ENCODE measurements around the gene RNF222.

RNF222 gene

GRCh38 chr17:8412089-8412488 is 14.5 kb upstream of the RNF222 start:
- no peaks in the 10 kb centered on the region for H3K9me3 ChIP-seq (ENCODE audit: insufficient read depth, low read depth, low read length)
- H3K79me2 ChIP-seq (ENCODE audit: insufficient read depth, low read length), result no peaks in the 10 kb centered on the region
- no peak overlapping the region for H3K9ac ChIP-seq (ENCODE audit: low read depth, low read length, poor library complexity, severe bottlenecking)
- no peak overlapping the region for H2AFZ ChIP-seq (ENCODE audit: low read length)
- H3K4me1 ChIP-seq (ENCODE audit: insufficient read depth, low read length, poor library complexity, severe bottlenecking), result peaks cover 10% of the 10 kb centered on the region
- no peaks in the 10 kb centered on the region for H3F3A ChIP-seq (ENCODE audit: low read depth)
- TF ChIP-seq, protein P1, sequence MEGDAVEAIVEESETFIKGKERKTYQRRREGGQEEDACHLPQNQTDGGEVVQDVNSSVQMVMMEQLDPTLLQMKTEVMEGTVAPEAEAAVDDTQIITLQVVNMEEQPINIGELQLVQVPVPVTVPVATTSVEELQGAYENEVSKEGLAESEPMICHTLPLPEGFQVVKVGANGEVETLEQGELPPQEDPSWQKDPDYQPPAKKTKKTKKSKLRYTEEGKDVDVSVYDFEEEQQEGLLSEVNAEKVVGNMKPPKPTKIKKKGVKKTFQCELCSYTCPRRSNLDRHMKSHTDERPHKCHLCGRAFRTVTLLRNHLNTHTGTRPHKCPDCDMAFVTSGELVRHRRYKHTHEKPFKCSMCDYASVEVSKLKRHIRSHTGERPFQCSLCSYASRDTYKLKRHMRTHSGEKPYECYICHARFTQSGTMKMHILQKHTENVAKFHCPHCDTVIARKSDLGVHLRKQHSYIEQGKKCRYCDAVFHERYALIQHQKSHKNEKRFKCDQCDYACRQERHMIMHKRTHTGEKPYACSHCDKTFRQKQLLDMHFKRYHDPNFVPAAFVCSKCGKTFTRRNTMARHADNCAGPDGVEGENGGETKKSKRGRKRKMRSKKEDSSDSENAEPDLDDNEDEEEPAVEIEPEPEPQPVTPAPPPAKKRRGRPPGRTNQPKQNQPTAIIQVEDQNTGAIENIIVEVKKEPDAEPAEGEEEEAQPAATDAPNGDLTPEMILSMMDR (conservative IDR thresholded peaks at IDR 0.05; ENCODE audit: low read length), result no peak
- TF ChIP-seq EZH2phosphoT487 (IDR thresholded peaks at IDR 0.05; ENCODE audit: borderline replicate concordance), result no peak
- H4K20me1 ChIP-seq (ENCODE audit: insufficient read depth, low read length, poor library complexity, severe bottlenecking), result no peaks in the 10 kb centered on the region
- no peaks in the 10 kb centered on the region for H3K36me3 ChIP-seq (ENCODE audit: insufficient read depth, low read length)
- no peak overlapping the region for H3K4me2 ChIP-seq (ENCODE audit: low read depth, low read length, poor library complexity, severe bottlenecking)
- H3K4me3 ChIP-seq (ENCODE audit: low read length, poor library complexity, severe bottlenecking), result no peak overlapping the region
- H3K9me2 ChIP-seq (replicated peaks; ENCODE audit: low read depth, low read length), result no peaks in the 10 kb centered on the region
- H3K27me3 ChIP-seq (ENCODE audit: insufficient read depth, low read length, poor library complexity, severe bottlenecking), result no peaks in the 10 kb centered on the region

DNA sequence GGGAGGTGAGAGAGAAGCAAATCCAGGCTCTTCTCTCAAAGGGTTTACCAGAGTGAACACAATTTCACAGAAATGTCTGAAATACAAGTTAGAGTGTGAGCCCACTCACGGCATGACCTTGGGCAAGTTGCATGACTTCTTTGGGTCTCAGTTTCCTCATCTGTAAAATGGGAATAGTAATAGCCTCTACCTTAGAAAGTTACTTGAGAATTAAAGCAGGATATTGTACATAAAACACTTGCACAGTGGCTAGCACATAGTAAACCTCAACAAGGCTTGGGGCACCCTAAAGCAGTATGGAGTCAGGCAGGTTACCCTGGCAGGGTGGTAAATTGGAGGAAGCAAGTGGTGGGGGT is 13.2 kb upstream of the RNF222 start:
- Histone ChIP-seq H3K79me2 (ENCODE audit: insufficient read depth, low read length) (no peaks in the 10 kb centered on the region), H3K9ac (ENCODE audit: low read depth, low read length, poor library complexity, severe bottlenecking) (no peak overlapping the region), H3K9me2 (replicated peaks; ENCODE audit: low read depth, low read length) (no peaks in the 10 kb centered on the region), H3K4me2 (ENCODE audit: low read depth, low read length, poor library complexity, severe bottlenecking) (no peak overlapping the region), H4K20me1 (ENCODE audit: insufficient read depth, low read length, poor library complexity, severe bottlenecking) (no peaks in the 10 kb centered on the region), H3K4me1 (ENCODE audit: insufficient read depth, low read length, poor library complexity, severe bottlenecking) (peaks cover 10% of the 10 kb centered on the region), H3F3A (ENCODE audit: low read depth) (no peaks in the 10 kb centered on the region), H3K4me3 (ENCODE audit: low read length, poor library complexity, severe bottlenecking) (no peak overlapping the region), H2AFZ (ENCODE audit: low read length) (no peak overlapping the region), H3K36me3 (ENCODE audit: insufficient read depth, low read length) (no peaks in the 10 kb centered on the region), H3K27me3 (ENCODE audit: insufficient read depth, low read length, poor library complexity, severe bottlenecking) (no peaks in the 10 kb centered on the region), H3K9me3 (ENCODE audit: insufficient read depth, low read depth, low read length) (no peaks in the 10 kb centered on the region)
- TF ChIP-seq, protein P1 (conservative IDR thresholded peaks at IDR 0.05; ENCODE audit: low read length), result no peak
- TF ChIP-seq EZH2phosphoT487 (IDR thresholded peaks at IDR 0.05; ENCODE audit: borderline replicate concordance), result no peak

GRCh38 chr17:8409966-8410882 is 12.6 kb upstream of the RNF222 start:
- Histone ChIP-seq H3K4me1 (ENCODE audit: insufficient read depth, low read length, poor library complexity, severe bottlenecking) (peaks cover 10% of the 10 kb centered on the region), H2AFZ (ENCODE audit: low read length) (0 out of 2 replicates have a peak overlapping the region, but pooled peaks have one; percentile 30), H3K9me3 (ENCODE audit: insufficient read depth, low read depth, low read length) (no peaks in the 10 kb centered on the region), H3K4me2 (ENCODE audit: low read depth, low read length, poor library complexity, severe bottlenecking) (peak overlapping the region; percentile 6), H3K36me3 (ENCODE audit: insufficient read depth, low read length) (no peaks in the 10 kb centered on the region), H3K27me3 (ENCODE audit: insufficient read depth, low read length, poor library complexity, severe bottlenecking) (no peaks in the 10 kb centered on the region), H3F3A (ENCODE audit: low read depth) (no peaks in the 10 kb centered on the region), H3K79me2 (ENCODE audit: insufficient read depth, low read length) (no peaks in the 10 kb centered on the region), H3K4me3 (ENCODE audit: low read length, poor library complexity, severe bottlenecking) (no peak overlapping the region), H3K9ac (ENCODE audit: low read depth, low read length, poor library complexity, severe bottlenecking) (no peak overlapping the region), H3K9me2 (replicated peaks; ENCODE audit: low read depth, low read length) (no peaks in the 10 kb centered on the region), H4K20me1 (ENCODE audit: insufficient read depth, low read length, poor library complexity, severe bottlenecking) (no peaks in the 10 kb centered on the region)
- TF ChIP-seq EZH2phosphoT487 (IDR thresholded peaks at IDR 0.05; ENCODE audit: borderline replicate concordance), result no peak
- TF ChIP-seq, protein P1 (conservative IDR thresholded peaks at IDR 0.05; ENCODE audit: low read length), result peak; percentile 94

All from Loucy (cell line).